ENCODE results near the gene COA4. TPM values are rescaled to one million over a fixed set of nuclear protein-coding genes. Genes with fewer than 3 reads are reported as not detected.

The COA4 gene
- total RNA-seq: 75.9 and 79.8 TPM in 2 replicates

GRCh38 chr11:73876424-73877310, at the start of gene COA4, which contains the start of gene PAAF1:
COA4 (minus strand) TSS chr11:73876846; CDS start chr11:73873378, 3,468 bp downstream.
PAAF1 (plus strand) TSS chr11:73876999; CDS start chr11:73877022, 23 bp downstream.
- ChIA-PET POLR2A (interaction anchor here (0.7 to 1.0 kb wide), 3 partner anchors 115 to 716 kb away, joined by 3 to 5 read pairs (median 4); partner anchors contain the start of genes C2CD3, POLD3, PPME1 and RAB6A), CTCF (no interaction called here)
- Mint-ChIP-seq H3K27ac (peak within 1 kb of the TSS; percentile 98), H3K9me3 (no peaks in the 10 kb centered on the region), H3K27me3 (no peaks in the 10 kb centered on the region), H3K36me3 (ENCODE audit: low read depth) (peaks cover 47% of the 10 kb centered on the region), H3K4me1 (peaks cover 34% of the 10 kb centered on the region), H3K4me3 (peak within 1 kb of the TSS; percentile 99)
- TF ChIP-seq, protein P1, sequence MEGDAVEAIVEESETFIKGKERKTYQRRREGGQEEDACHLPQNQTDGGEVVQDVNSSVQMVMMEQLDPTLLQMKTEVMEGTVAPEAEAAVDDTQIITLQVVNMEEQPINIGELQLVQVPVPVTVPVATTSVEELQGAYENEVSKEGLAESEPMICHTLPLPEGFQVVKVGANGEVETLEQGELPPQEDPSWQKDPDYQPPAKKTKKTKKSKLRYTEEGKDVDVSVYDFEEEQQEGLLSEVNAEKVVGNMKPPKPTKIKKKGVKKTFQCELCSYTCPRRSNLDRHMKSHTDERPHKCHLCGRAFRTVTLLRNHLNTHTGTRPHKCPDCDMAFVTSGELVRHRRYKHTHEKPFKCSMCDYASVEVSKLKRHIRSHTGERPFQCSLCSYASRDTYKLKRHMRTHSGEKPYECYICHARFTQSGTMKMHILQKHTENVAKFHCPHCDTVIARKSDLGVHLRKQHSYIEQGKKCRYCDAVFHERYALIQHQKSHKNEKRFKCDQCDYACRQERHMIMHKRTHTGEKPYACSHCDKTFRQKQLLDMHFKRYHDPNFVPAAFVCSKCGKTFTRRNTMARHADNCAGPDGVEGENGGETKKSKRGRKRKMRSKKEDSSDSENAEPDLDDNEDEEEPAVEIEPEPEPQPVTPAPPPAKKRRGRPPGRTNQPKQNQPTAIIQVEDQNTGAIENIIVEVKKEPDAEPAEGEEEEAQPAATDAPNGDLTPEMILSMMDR (IDR thresholded peaks at IDR 0.05): no peak
- peak; percentile 98 for ATAC-seq (ENCODE audit: low read depth)
- DNase-seq: peak; percentile 80
- intact Hi-C loops (cut with micrococcal nuclease): loop anchor here (1.0 to 2.0 kb wide), 3 partner anchors 88 to 294 kb away; partner anchors contain the start of genes C2CD3, PPME1 and RAB6A

DNA sequence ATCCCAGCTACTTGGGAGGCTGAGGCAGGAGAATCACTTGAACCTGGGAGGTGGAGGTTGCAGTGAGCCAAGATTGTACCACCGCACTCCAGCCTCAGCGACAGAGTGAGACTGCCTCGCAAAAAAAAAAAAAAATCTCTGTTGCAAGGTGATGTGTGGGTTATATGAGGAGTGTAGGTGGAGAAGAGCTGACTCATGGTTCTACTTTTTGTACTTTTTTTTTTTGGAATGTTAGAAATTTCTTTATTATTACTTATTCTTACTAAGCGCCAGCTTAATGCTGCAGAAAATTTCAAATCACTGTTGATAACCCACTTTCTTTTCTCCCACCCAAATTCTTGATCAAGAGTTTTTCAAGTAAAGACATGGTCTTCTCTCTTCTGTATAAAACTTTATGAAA, 44.5 kb upstream of the COA4 start:
- no peaks in the 10 kb centered on the region for H3K9me3 Mint-ChIP-seq
- ChIA-PET POLR2A (no interaction called here), CTCF (no interaction called here)
- intact Hi-C loops (cut with micrococcal nuclease): loop anchor here (1.0 kb wide), 1 partner anchor 13 kb away; no protein-coding TSS in a partner anchor
- DNase-seq: no peak
- no peak for ATAC-seq (ENCODE audit: low read depth)
- TF ChIP-seq, protein P1 (IDR thresholded peaks at IDR 0.05): no peak
- no peaks in the 10 kb centered on the region for H3K4me1 Mint-ChIP-seq
- H3K36me3 Mint-ChIP-seq (ENCODE audit: low read depth): peaks cover 73% of the 10 kb centered on the region
- no peak overlapping the region for H3K27ac Mint-ChIP-seq
- no peak overlapping the region for H3K4me3 Mint-ChIP-seq
- no peaks in the 10 kb centered on the region for H3K27me3 Mint-ChIP-seq

DNA sequence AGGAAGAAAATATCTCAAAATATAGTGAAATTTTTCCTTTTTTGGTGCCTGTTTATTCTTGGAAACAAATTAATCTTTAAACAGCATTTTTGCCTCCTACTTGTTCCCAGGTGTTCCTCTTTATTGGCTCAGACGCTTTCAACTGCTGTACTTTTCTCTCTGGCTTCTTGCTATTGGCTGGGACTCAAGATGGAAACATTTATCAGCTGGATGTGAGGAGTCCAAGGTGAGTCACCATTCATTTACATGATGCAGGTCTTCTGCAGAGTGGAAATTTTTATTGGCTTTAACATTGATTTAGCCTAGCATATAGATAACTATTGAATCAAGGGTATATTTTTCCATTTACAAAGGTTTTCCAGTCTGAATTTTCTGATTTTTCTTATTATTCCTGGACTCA, 39.8 kb upstream of the COA4 start:
- Mint-ChIP-seq H3K9me3 (no peaks in the 10 kb centered on the region), H3K27ac (no peak overlapping the region), H3K4me1 (no peaks in the 10 kb centered on the region), H3K36me3 (ENCODE audit: low read depth) (peaks cover 74% of the 10 kb centered on the region), H3K4me3 (no peak overlapping the region), H3K27me3 (no peaks in the 10 kb centered on the region)
- TF ChIP-seq, protein P1 (IDR thresholded peaks at IDR 0.05): no peak
- CTCF ChIA-PET: no interaction called here
- POLR2A ChIA-PET: no interaction called here
- no peak for DNase-seq
- ATAC-seq (ENCODE audit: low read depth): no peak
- intact Hi-C loops (cut with micrococcal nuclease): no loop called here

- Mint-ChIP-seq H3K27me3 (no peaks in the 10 kb centered on the region), H3K36me3 (ENCODE audit: low read depth) (peaks cover 79% of the 10 kb centered on the region), H3K4me1 (no peaks in the 10 kb centered on the region), H3K27ac (no peak overlapping the region), H3K9me3 (no peaks in the 10 kb centered on the region), H3K4me3 (no peak overlapping the region)
- CTCF ChIA-PET: no interaction called here
- ATAC-seq (ENCODE audit: low read depth) (no peak), DNase-seq (no peak)
- POLR2A ChIA-PET: no interaction called here
- TF ChIP-seq, protein P1 (IDR thresholded peaks at IDR 0.05): no peak
- intact Hi-C loops (cut with micrococcal nuclease): no loop called here
Observed at GRCh38 chr11:73914284-73914683, 37.6 kb upstream of the COA4 start.

- DNase-seq (no peak), ATAC-seq (ENCODE audit: low read depth) (no peak)
- TF ChIP-seq, protein P1 (IDR thresholded peaks at IDR 0.05): no peak
- Mint-ChIP-seq H3K27me3 (no peaks in the 10 kb centered on the region), H3K4me1 (no peaks in the 10 kb centered on the region), H3K36me3 (ENCODE audit: low read depth) (peaks cover 74% of the 10 kb centered on the region), H3K9me3 (no peaks in the 10 kb centered on the region), H3K4me3 (no peak overlapping the region), H3K27ac (no peak overlapping the region)
- POLR2A ChIA-PET: no interaction called here
- CTCF ChIA-PET: no interaction called here
- intact Hi-C loops (cut with micrococcal nuclease): no loop called here
Observed at GRCh38 chr11:73913472-73913871, 36.8 kb upstream of the COA4 start.

All from activated B cell treated with CpG ODN at 0.5 μM for 24 hours (primary cell).